GM19455 (cell line): ENCODE data around the gene RBM27.
"Not testable (repeated sequence)": the region's sequence is repeated elsewhere in the genome, so short reads cannot be mapped to it uniquely, and the experiment has no call there.

Source experiments
- ATAC-seq: cut with Tn5 transposase; IDR thresholded peaks from one replicate; pipeline ENCODE4 v1.9.1; 2021; ENCODE audit not compliant: unreplicated experiment

RBM27 gene

GRCh38 chr5:146203011-146203871 is at the start of gene RBM27:
TSS of gene RBM27 (plus strand) at chr5:146203605. CDS start at chr5:146203766, 161 bp downstream.
- ATAC-seq = peak; percentile 100

DNA sequence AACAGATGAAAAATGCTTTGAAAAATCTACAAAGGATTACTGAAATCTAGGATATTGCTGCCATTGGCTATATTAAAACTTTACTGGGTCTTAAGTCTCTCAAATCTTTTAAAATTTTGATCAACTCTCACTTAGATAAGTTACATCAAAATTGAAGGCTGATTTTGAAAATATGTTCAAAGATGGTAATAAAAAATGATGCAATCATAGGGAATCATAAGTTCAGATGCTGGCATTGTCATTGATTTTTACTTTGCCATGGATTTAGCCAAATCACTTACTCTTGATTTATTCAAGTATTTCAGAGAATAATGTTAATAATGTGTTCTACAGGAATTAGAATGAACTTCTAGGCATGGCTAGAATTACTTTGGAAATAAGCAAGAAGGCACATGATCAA is 45.1 kb upstream of the RBM27 start:
- no peak for ATAC-seq

DNA sequence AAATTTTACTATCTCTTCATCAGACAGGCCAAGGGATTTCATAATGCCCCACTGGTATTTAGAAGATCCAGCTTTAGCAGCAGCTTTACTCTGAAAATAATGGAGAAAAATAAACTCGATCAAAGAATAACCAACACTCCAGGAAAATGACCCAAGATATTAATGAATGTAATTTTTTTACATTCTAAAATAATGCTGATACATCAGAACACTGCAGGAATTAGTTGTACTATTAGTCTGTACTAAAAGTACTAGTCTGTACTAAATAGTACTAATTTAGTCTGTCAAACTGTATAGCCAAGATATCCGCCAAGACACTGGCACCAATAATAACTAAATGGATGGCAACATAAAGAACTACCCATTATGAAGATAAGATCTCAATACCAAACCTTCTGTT is 39.0 kb upstream of the RBM27 start:
- no peak for ATAC-seq

DNA sequence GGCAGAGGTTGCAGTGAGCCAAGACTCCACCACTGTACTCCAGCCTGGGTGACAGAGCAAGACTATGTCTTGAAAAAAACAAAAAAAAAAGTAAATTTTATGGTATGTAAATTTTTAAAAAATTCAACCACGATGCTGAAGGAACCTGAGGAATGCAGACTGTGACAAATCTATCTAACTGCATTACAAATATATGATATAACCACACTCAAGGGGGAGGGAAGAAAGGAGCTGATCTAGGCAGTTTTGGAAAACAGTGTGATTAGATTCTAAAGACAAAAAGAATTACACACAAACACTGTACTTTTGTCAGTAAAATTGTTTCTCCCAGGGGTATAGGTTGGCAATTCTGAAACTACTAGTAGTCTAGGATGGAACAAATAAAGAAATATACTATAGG is 37.9 kb upstream of the RBM27 start:
- no peak for ATAC-seq

GRCh38 chr5:146165903-146166302 is 37.5 kb upstream of the RBM27 start:
- ATAC-seq = no peak

GRCh38 chr5:146169076-146169475 is 34.3 kb upstream of the RBM27 start:
- ATAC-seq = no peak

GRCh38 chr5:146173049-146173448 is 30.4 kb upstream of the RBM27 start:
- peak; percentile 80 for ATAC-seq

DNA sequence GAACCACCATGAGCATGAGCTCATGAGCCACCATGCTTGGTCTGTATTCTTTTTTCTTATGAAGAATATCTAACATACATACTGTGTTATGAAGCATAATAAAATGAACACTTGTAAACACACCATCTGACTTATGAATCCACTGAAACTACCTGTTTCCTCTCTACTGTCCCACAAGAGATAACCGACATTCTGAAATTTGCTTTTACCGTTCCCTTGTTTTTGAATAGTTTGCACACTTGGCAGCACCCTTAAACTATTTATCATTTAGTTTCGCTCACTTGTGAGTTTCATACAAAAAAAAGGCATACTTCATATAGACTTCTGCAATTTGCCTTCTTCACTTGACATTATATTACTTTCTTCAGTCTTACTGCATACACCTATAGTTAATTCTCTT is 29.8 kb upstream of the RBM27 start:
- ATAC-seq = peak; percentile 92

DNA sequence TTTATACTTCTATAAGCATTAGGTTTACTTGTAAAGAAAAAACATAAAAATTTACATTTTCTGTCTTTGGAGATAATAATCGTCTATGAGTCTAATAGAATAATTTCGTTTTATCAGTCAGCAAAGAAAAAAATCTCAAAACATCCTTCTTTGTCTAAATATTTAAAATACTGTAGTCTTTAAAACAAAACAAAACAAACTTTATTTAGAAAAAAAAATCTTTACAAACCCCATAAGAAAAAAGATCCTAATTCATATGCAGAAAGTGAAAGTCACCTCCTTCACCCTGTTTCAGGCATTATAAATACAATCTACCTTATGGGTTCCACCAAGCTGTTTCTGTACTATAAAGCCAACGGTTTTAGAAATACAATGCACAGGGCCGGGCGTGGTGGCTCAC is 26.6 kb upstream of the RBM27 start:
- ATAC-seq = no peak

GRCh38 chr5:146179696-146180095 is 23.7 kb upstream of the RBM27 start:
- no peak for ATAC-seq

DNA sequence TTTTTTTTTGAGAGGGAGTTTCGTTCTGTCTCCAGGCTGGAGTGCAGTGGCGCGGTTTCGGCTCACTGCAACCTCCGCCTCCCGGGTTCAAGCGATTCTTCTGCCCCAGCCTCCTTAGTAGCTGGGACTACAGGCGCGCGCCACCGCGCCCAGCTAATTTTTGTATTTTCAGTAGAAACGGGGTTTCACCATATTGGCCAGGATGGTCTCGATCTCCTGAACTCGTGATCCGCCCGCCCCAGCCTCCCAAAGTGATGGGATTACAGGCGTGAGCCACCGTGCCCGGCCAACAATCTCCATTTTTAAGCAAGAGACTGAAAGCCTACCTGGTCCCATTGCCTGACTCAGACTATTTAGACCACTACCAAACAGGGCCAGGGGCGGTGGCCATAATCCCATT is 20.0 kb upstream of the RBM27 start:
- not testable (repeated sequence) for ATAC-seq

GRCh38 chr5:146185161-146185560 is 18.2 kb upstream of the RBM27 start:
- ATAC-seq = no peak

DNA sequence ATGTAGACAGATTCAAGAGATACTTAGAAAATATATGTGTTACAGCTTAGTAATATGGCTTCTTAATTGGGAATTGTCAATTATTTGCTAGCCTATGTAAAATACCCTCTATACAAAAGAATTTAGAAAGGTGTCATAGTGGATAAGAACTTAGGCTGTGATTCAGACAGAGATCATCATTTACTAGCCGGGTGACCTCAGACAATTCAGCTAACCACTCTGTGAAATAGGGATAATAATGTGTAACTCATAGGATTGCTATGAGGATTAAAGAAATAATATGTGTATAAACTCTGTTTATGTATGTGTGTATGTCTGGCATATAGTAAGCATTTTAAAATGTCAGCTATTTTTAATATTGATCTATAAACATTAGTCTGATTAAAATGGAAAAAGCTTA is 15.0 kb upstream of the RBM27 start:
- no peak for ATAC-seq

- ATAC-seq = no peak
Observed at GRCh38 chr5:146192571-146193043, 10.8 kb upstream of the RBM27 start.

- no peak for ATAC-seq
Observed at GRCh38 chr5:146193285-146193684, 10.1 kb upstream of the RBM27 start.

- ATAC-seq = not testable (repeated sequence)
Observed at GRCh38 chr5:146194997-146195396, 8.4 kb upstream of the RBM27 start.

- no peak for ATAC-seq
Observed at GRCh38 chr5:146196459-146197048, 6.9 kb upstream of the RBM27 start.

DNA sequence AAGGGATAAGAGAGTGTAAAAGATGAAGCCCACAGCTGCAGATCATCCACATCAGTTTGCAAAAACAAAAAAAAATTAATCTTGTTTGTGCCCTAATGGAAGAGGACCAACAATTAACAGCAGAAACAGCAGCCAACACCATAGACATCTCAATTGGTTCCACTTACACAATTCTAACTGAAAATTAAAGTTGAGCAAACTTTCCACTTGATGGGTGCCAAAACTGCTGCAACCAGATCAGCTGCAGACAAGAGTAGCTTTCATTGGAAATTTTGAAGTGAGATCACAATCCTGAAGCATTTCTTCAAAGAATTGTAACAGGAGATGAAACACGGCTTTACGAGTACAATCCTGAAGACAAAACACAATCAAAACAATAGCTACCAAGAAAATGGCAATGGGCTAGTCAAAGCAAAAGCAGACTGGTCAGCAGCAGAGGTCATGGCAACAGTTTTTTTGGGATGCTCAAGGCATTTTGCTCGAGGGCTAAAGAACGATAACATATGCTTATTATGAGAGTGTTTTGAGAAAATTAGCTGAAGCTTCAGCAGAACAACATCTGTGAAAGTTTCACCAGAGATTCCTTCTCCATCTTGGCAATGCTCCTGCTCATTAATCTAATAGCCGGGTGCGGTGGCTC is 4.1 kb upstream of the RBM27 start:
- no peak for ATAC-seq

DNA sequence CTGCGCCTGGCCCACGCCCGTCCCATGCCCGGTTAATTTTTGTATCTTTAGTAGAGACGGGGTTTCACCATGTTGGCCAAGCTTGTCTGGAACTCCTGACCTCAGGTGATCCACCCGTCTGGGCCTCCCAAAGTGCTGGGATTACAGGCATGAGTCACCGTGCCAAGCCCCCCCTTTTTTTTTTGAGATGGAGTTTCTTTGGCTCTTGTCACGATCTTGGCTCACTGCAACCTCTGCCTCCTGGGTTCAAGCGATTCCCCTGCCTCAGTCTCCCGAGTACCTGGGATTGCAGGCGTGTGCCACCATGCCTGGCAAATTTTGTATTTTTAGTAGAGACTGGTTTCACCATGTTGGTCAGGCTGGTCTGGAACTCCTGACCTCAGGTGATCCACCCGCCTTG is 1.6 kb upstream of the RBM27 start:
- ATAC-seq = not testable (repeated sequence)

DNA sequence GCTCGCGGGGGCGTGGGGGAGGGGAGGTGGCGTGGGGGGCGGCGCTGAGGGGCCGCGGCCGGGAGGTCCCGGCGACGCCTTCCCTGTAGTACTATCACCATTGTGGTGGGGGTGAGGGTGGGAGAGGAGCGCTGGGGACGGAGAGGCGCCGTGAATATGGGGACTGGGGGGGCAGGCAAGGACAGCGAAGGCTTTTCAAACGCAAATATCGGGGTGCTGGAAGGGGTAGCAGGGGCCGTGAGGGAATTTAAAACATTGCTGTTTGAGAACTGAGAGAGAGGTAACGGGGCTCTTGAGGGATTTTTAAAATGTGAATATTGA is 427 bp downstream of the RBM27 start:
- ATAC-seq = peak; percentile 7

GRCh38 chr5:146205499-146206202 is 2.2 kb downstream of the RBM27 start:
- ATAC-seq = no peak
